Loucy (cell line): ENCODE data around the gene PPP2R5C.

Experiments used
- CTCF ChIP-seq: fragments of 200-600 bp; sonication (generic); conservative IDR thresholded peaks from 2 replicates; pipeline ENCODE4 v1.5.1; 2014; ENCODE audit warnings: mild to moderate bottlenecking, antibody characterized with exemption, low read length
- EZH2phosphoT487 ChIP-seq: fragments of 200-600 bp; IDR thresholded peaks from 2 replicates; pipeline ENCODE4 v1.6.1; 2018; ENCODE audit warnings: antibody characterized with exemption, mild to moderate bottlenecking, moderate library complexity, borderline replicate concordance

- TF ChIP-seq CTCF (no peak), EZH2phosphoT487 (no peak)
These were observed 52.3 kb downstream of the PPP2R5C start for GRCh38 chr14:101813833-101814232.
